GM18867 (cell line): ENCODE results near the gene TXNL1.
A peak's percentile ranks its signal among the peaks of the same experiment; 100 is the strongest.
"Not testable (repeated sequence)": the region's sequence is repeated elsewhere in the genome, so short reads cannot be mapped to it uniquely, and the experiment has no call there.

ENCODE experiments used
- ATAC-seq: cut with Tn5 transposase; IDR thresholded peaks from one replicate; pipeline ENCODE4 v1.9.1; 2021; ENCODE audit warnings: mild to moderate bottlenecking, moderate library complexity; ENCODE audit not compliant: unreplicated experiment

TXNL1 gene

GRCh38 chr18:56638232-56639103, at the start of gene TXNL1:
Gene TXNL1, minus strand, starts transcription at chr18:56638592. Its CDS starts 152 bp downstream, at chr18:56638440.
- ATAC-seq: peak; percentile 94

- no peak for ATAC-seq
Observed at GRCh38 chr18:56684277-56684676, 45.9 kb upstream of the TXNL1 start.

GRCh38 chr18:56678836-56679565, 40.6 kb upstream of the TXNL1 start:
- no peak for ATAC-seq

- ATAC-seq: no peak
Observed at GRCh38 chr18:56676639-56677038, 38.2 kb upstream of the TXNL1 start.

- ATAC-seq: no peak
Observed at GRCh38 chr18:56672981-56673380, 34.6 kb upstream of the TXNL1 start.

- no peak for ATAC-seq
Observed at GRCh38 chr18:56672391-56672790, 34.0 kb upstream of the TXNL1 start.

GRCh38 chr18:56662902-56663301, 24.5 kb upstream of the TXNL1 start:
- ATAC-seq: no peak

- ATAC-seq: no peak
Observed at GRCh38 chr18:56662502-56662901, 24.1 kb upstream of the TXNL1 start.

GRCh38 chr18:56662063-56662408, 23.6 kb upstream of the TXNL1 start:
- ATAC-seq: no peak

- no peak for ATAC-seq
Observed at GRCh38 chr18:56661360-56662062, 23.1 kb upstream of the TXNL1 start.

- no peak for ATAC-seq
Observed at GRCh38 chr18:56660655-56661054, 22.3 kb upstream of the TXNL1 start.

GRCh38 chr18:56659111-56659510, 20.7 kb upstream of the TXNL1 start:
- no peak for ATAC-seq

GRCh38 chr18:56658261-56658660, 19.9 kb upstream of the TXNL1 start:
- no peak for ATAC-seq

GRCh38 chr18:56654280-56654679, 15.9 kb upstream of the TXNL1 start:
- not testable (repeated sequence) for ATAC-seq

- ATAC-seq: no peak
Observed at GRCh38 chr18:56652802-56653201, 14.4 kb upstream of the TXNL1 start.

GRCh38 chr18:56651771-56652092, 13.3 kb upstream of the TXNL1 start:
- no peak for ATAC-seq

- ATAC-seq: peak; percentile 97
Observed at GRCh38 chr18:56650944-56651770, 12.8 kb upstream of the TXNL1 start, which contains the start of gene WDR7. Gene WDR7, plus strand, starts transcription at chr18:56651359. Its CDS starts 21,157 bp downstream, at chr18:56672516.

GRCh38 chr18:56649996-56650395, 11.6 kb upstream of the TXNL1 start:
- ATAC-seq: no peak

- ATAC-seq: no peak
Observed at GRCh38 chr18:56647951-56648893, 9.8 kb upstream of the TXNL1 start.

GRCh38 chr18:56647071-56647470, 8.7 kb upstream of the TXNL1 start:
- no peak for ATAC-seq
